HCT116 (cell line): ENCODE measurements around the gene COBLL1. TPM values are rescaled to one million over a fixed set of nuclear protein-coding genes. Genes with fewer than 3 reads are reported as not detected.
"Not testable (repeated sequence)": the region's sequence is repeated elsewhere in the genome, so short reads cannot be mapped to it uniquely, and the experiment has no call there.

ENCODE experiments used
- ATAC-seq: fragments of 200-7000 bp; cut with Tn5 transposase; 2 replicates; pipeline ENCODE4 v1.9.1; 2020; ENCODE audit warnings: mild to moderate bottlenecking, moderate library complexity
- BruUV-seq: library from RNA; stranded (reverse); fragments of 400-500 nt; replicated peaks from 2 replicates; lab custom pipeline; 2021; lab: Mats Ljungman, UMichigan
- CTCF ChIA-PET: fragments of 300-600 bp; sonication (Branson Sonifier 250); formaldehyde crosslinking; loops from one replicate; lab custom pipeline; 2021; ENCODE audit warnings: antibody characterized with exemption; lab: Charles Lee
- POLR2A ChIA-PET: fragments of 300-600, 350-600 bp; sonication (Branson Sonifier 250); formaldehyde crosslinking; loops from one replicate; lab custom pipeline; 2021; ENCODE audit warnings: antibody characterized with exemption; lab: Charles Lee
- RAD21 ChIA-PET, 2 experiments: fragments of 300-600 bp; sonication (Branson Sonifier 250); formaldehyde crosslinking; loops; one replicate each; lab custom pipeline; 2023; ENCODE audit warnings: low total read pairs in 2 of 2; ENCODE audit not compliant: uncharacterized antibody in 2 of 2, unreplicated experiment in 2 of 2, low non-redundant PET in 1 of 2; lab: Charles Lee
- DNase-seq: peaks from one replicate; pipeline ENCODE4 v3.0.0-alpha.2; 2010; ENCODE audit warnings: low read depth, low spot score
- H2AFZ ChIP-seq: fragments of 200-600 bp; shearing (Covaris generic), sonication (generic); 2 replicates; pipeline ENCODE4 v1.6.1; 2017; ENCODE audit warnings: low read depth, mixed run types, mixed read lengths, antibody characterized with exemption, low read length; ENCODE audit not compliant: poor library complexity, severe bottlenecking
- H3K27ac ChIP-seq: 2 replicates; pipeline ENCODE4 v1.5.1; 2012; ENCODE audit warnings: low read depth, low read length
- H3K27me3 ChIP-seq: fragments of 200-600 bp; sonication (generic); 2 replicates; pipeline ENCODE4 v1.6.1; 2016; ENCODE audit warnings: mixed run types, low read length, mixed read lengths; ENCODE audit not compliant: insufficient read depth
- H3K36me3 ChIP-seq, 2 experiments: fragments of 200-500 bp in 1 of 2; fragments of 200-600 bp in 1 of 2; sonication (Bioruptor generic) in 1 of 2; sonication (generic) in 1 of 2; 2 replicates each; pipeline versions ENCODE4 v1.5.1 to v1.6.1; 2014 to 2016; ENCODE audit warnings: low read length in 2 of 2, inconsistent platforms in 1 of 2, mixed read lengths in 1 of 2, mixed run types in 1 of 2; ENCODE audit not compliant: insufficient read depth in 2 of 2, control insufficient read depth in 1 of 2
- H3K4me1 ChIP-seq, 2 experiments: fragments of 200-600 bp in 1 of 2; sonication (generic) in 1 of 2; 2 replicates each; pipeline versions ENCODE4 v1.5.1 to v1.6.1; 2012 to 2017; ENCODE audit warnings: low read length in 2 of 2, inconsistent platforms in 1 of 2, mild to moderate bottlenecking in 1 of 2, mixed read lengths in 1 of 2, mixed run types in 1 of 2, moderate library complexity in 1 of 2; ENCODE audit not compliant: insufficient read depth in 2 of 2, control insufficient read depth in 1 of 2
- H3K4me2 ChIP-seq: fragments of 200-600 bp; sonication (generic); 2 replicates; pipeline ENCODE4 v1.6.1; 2017; ENCODE audit warnings: mixed run types, low read length, mixed read lengths
- H3K4me3 ChIP-seq, 2 experiments: fragments of 200-600 bp in 1 of 2; sonication (generic) in 1 of 2; replicated peaks in 1 of 2; 2 replicates each; pipeline ENCODE4 v1.5.1; 2011 to 2016; ENCODE audit warnings: low read length in 2 of 2, control low read depth in 1 of 2, low read depth in 1 of 2, mild to moderate bottlenecking in 1 of 2, mixed read lengths in 1 of 2, mixed run types in 1 of 2
- H3K79me2 ChIP-seq: fragments of 200-600 bp; sonication (generic); 2 replicates; pipeline ENCODE4 v1.6.1; 2017; ENCODE audit warnings: mild to moderate bottlenecking, mixed run types, low read length, moderate library complexity, mixed read lengths; ENCODE audit not compliant: insufficient read depth
- H3K9ac ChIP-seq: fragments of 200-600 bp; sonication (generic); 2 replicates; pipeline ENCODE4 v1.6.1; 2016; ENCODE audit warnings: low read length, mixed read lengths
- H3K9me2 ChIP-seq: fragments of 200-600 bp; sonication (generic), shearing (Covaris generic); 2 replicates; pipeline ENCODE4 v1.6.1; 2017; ENCODE audit warnings: mixed run types, mild to moderate bottlenecking, moderate library complexity; ENCODE audit not compliant: insufficient read depth
- H3K9me3 ChIP-seq, 2 experiments: fragments of 200-500 bp in 1 of 2; fragments of 200-600 bp in 1 of 2; sonication (Bioruptor generic) in 1 of 2; sonication (generic) in 1 of 2; 2 replicates each; pipeline ENCODE4 v1.6.1; 2014 to 2017; ENCODE audit warnings: low read length in 2 of 2, mixed read lengths in 2 of 2, inconsistent platforms in 1 of 2, low read depth in 1 of 2, mild to moderate bottlenecking in 1 of 2, mixed run types in 1 of 2, moderate library complexity in 1 of 2; ENCODE audit not compliant: control insufficient read depth in 1 of 2, insufficient read depth in 1 of 2
- H4K20me1 ChIP-seq: fragments of 200-600 bp; sonication (generic), shearing (Covaris generic); 2 replicates; pipeline ENCODE4 v1.6.1; 2017; ENCODE audit warnings: mixed run types, mild to moderate bottlenecking, moderate library complexity; ENCODE audit not compliant: insufficient read depth
- CBX3 ChIP-seq: IDR thresholded peaks from 2 replicates; pipeline ENCODE4 v1.6.1; 2012; ENCODE audit warnings: low read depth
- CEBPB ChIP-seq: IDR thresholded peaks from 2 replicates; pipeline ENCODE4 v1.6.1; 2012; ENCODE audit warnings: low read depth
- EGR1 ChIP-seq: IDR thresholded peaks from 2 replicates; pipeline ENCODE4 v1.6.1; 2012; ENCODE audit warnings: low read depth
- EZH2 ChIP-seq: fragments of 200-600 bp; sonication (generic); IDR thresholded peaks from 2 replicates; pipeline ENCODE4 v1.6.1; 2017; ENCODE audit warnings: antibody characterized with exemption, mixed run types
- MAX ChIP-seq: IDR thresholded peaks from 2 replicates; pipeline ENCODE4 v1.6.1; 2012
- POLR2A ChIP-seq: IDR thresholded peaks from 2 replicates; pipeline ENCODE4 v1.7.0; 2011; ENCODE audit warnings: borderline replicate concordance; ENCODE audit not compliant: insufficient read depth, insufficient read length; ENCODE audit errors: extremely low read depth
- RAD21 ChIP-seq: IDR thresholded peaks from 2 replicates; pipeline ENCODE4 v1.6.1; 2012; ENCODE audit warnings: low read depth, mild to moderate bottlenecking
- SIN3A ChIP-seq: IDR thresholded peaks from 2 replicates; pipeline ENCODE4 v1.6.1; 2012; ENCODE audit warnings: low read depth
- SP1 ChIP-seq: IDR thresholded peaks from 2 replicates; pipeline ENCODE4 v1.6.1; 2012; ENCODE audit warnings: low read depth
- SRF ChIP-seq: IDR thresholded peaks from 2 replicates; pipeline ENCODE4 v1.6.1; 2012; ENCODE audit warnings: low read depth
- ZBTB33 ChIP-seq: IDR thresholded peaks from 2 replicates; pipeline ENCODE4 v1.6.1; 2011; ENCODE audit warnings: mild to moderate bottlenecking, low read length, moderate library complexity; ENCODE audit not compliant: insufficient replicate concordance; ENCODE audit errors: extremely low read depth
- ZFX ChIP-seq: fragments of 450-650 bp; IDR thresholded peaks from 2 replicates; pipeline ENCODE4 v1.6.1; 2017
- ZNF274 ChIP-seq: fragments of 200-500 bp; sonication (Bioruptor generic); IDR thresholded peaks from 2 replicates; pipeline ENCODE4 v1.6.1; 2014; ENCODE audit warnings: mild to moderate bottlenecking, low read depth, low read length, inconsistent platforms
- intact Hi-C: fragments of 100-400 bp; cut with micrococcal nuclease; formaldehyde crosslinking; loops from 2 replicates; pipeline ENCODE4 v1.10.0; 2022
- total RNA-seq: library from RNA; stranded (reverse); gene quantifications from one replicate; pipeline ENCODE4 v1.2.1, GENCODE V29; 2021; ENCODE audit not compliant: unreplicated experiment

COBLL1 gene
- total RNA-seq, 1 experiment from 2014 or later, result 3.6 TPM

GRCh38 chr2:164868563-164869419 lies 27.2 kb upstream of the COBLL1 start (continued):
- no peak for TF ChIP-seq ZNF274
- TF ChIP-seq RAD21, result no peak
- no peak for TF ChIP-seq CBX3
- no peak for TF ChIP-seq CEBPB
- no peak for TF ChIP-seq POLR2A

GRCh38 chr2:164867779-164868397 lies 26.3 kb upstream of the COBLL1 start:
- Histone ChIP-seq H3K4me1 (no peaks in the 10 kb centered on the region), H3K9me3 (no peaks in the 10 kb centered on the region), H2AFZ (no peak overlapping the region), H3K4me3 (no peak overlapping the region), H3K4me2 (no peak overlapping the region), H3K9ac (no peak overlapping the region), H3K79me2 (no peaks in the 10 kb centered on the region), H3K27me3 (no peaks in the 10 kb centered on the region), H3K9me2 (no peaks in the 10 kb centered on the region), H3K27ac (no peak overlapping the region), H3K36me3 (no peaks in the 10 kb centered on the region), H4K20me1 (no peaks in the 10 kb centered on the region)
- intact Hi-C loops, result no loop called here
- no peak for DNase-seq
- ChIA-PET RAD21 (no interaction called here), CTCF (no interaction called here), POLR2A (no interaction called here)
- BruUV-seq, result no TSS peak
- TF ChIP-seq SRF (no peak), ZBTB33 (no peak), SP1 (no peak), SIN3A (no peak), EZH2 (no peak), ZFX (no peak), MAX (no peak), EGR1 (no peak)
- ATAC-seq, result no peak

GRCh38 chr2:164866381-164866780 lies 24.8 kb upstream of the COBLL1 start:
- CTCF ChIA-PET, H3K4me3 ChIP-seq, H3K79me2 ChIP-seq, DNase-seq, POLR2A ChIA-PET, H3K4me1 ChIP-seq, H3K4me2 ChIP-seq, H3K9me2 ChIP-seq, H2AFZ ChIP-seq, H3K27ac ChIP-seq, H3K36me3 ChIP-seq, BruUV-seq, ATAC-seq, intact Hi-C loops, H3K9ac ChIP-seq, H3K27me3 ChIP-seq, RAD21 ChIA-PET, H4K20me1 ChIP-seq, H3K9me3 ChIP-seq: not testable (repeated sequence)
